DOHH2 (cell line): ENCODE data around the gene PSMD9.

ENCODE experiments used
- EZH2phosphoT487 ChIP-seq: fragments of 200-600 bp; sonication (generic); IDR thresholded peaks from 2 replicates; pipeline ENCODE4 v1.6.1; 2017; ENCODE audit warnings: borderline replicate concordance, mild to moderate bottlenecking, antibody characterized with exemption, low read length, moderate library complexity, mixed read lengths
- TF ChIP-seq, protein P1 (sequence below): fragments of 200-600 bp; sonication (generic); IDR thresholded peaks from one replicate; pipeline ENCODE4 v1.5.1; 2014; ENCODE audit warnings: antibody characterized with exemption, mild to moderate bottlenecking, low read depth, low read length; ENCODE audit not compliant: poor library complexity, severe bottlenecking

DNA sequence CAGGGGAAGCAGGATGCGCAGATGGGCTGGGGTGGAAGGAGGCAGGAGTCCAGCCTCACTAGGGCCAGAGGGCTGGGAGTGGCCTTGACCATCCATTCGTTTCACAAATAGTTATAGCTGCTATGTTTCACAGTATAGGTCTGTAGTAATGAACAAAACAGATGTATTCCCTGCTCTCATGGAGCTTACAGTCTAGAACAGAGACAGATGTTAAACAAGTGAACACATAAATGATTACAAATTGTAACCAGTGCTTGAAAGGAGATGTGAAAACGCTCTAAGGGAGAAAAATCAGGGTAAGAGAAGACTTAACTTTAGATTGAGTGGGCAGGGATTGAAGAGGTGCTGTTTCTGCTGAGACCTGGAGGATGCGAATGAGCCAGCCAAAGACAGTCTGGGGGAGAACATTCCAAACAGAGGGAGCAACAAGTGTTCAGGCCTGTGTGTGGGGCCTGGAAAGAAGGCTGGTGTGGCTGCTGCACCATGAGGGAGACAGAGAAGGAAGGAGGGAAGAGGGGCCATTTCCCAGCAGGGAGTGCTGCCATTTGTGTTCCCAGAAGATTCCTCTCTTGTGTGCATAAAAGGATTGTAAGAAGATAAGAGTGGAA lies 44.4 kb downstream of the PSMD9 start:
- TF ChIP-seq, protein P1, sequence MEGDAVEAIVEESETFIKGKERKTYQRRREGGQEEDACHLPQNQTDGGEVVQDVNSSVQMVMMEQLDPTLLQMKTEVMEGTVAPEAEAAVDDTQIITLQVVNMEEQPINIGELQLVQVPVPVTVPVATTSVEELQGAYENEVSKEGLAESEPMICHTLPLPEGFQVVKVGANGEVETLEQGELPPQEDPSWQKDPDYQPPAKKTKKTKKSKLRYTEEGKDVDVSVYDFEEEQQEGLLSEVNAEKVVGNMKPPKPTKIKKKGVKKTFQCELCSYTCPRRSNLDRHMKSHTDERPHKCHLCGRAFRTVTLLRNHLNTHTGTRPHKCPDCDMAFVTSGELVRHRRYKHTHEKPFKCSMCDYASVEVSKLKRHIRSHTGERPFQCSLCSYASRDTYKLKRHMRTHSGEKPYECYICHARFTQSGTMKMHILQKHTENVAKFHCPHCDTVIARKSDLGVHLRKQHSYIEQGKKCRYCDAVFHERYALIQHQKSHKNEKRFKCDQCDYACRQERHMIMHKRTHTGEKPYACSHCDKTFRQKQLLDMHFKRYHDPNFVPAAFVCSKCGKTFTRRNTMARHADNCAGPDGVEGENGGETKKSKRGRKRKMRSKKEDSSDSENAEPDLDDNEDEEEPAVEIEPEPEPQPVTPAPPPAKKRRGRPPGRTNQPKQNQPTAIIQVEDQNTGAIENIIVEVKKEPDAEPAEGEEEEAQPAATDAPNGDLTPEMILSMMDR = no peak
- TF ChIP-seq EZH2phosphoT487 = no peak
